ENCODE data around the gene MOK. TPM values are rescaled to one million over a fixed set of nuclear protein-coding genes. Genes with fewer than 3 reads are reported as not detected.

MOK gene
- total RNA-seq, 2 experiments from 2014 or later = 2.3 to 2.5 TPM

DNA sequence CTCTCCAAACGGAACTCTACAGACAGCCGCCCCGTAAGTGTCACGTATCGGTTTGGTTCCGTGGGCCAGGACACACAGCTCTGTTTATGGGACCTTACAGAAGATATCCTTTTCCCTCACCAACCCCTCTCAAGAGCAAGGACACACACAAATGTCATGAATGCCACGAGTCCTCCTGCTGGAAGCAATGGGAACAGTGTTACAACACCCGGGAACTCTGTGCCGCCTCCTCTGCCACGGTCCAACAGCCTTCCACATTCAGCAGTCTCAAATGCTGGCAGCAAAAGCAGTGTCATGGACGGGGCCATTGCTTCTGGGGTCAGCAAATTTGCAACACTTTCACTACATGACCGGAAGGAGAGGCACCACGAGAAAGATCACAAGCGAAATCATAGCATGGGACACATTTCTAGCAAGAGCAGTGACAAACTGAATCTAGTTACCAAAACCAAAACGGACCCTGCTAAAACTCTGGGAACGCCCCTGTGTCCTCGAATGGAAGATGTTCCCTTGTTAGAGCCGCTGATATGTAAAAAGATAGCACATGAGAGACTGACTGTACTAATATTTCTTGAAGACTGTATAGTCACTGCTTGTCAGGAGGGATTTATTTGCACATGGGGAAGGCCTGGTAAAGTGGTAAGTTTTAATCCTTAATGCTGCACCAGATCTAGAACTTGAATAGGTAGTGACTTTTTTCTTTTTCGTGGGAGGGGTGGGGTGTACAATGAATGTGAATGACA is 95.6 kb downstream of the MOK start:
- Histone ChIP-seq H3K27ac (ENCODE audit: low read depth in 1 of 2, low read length in 2 of 2) (no peak overlapping the region), H3K4me3 (ENCODE audit: low read length) (no peak overlapping the region), H3K9me3 (ENCODE audit: control insufficient read depth in 1 of 2, insufficient read depth in 1 of 2, low read length in 2 of 2) (no peaks in the 10 kb centered on the region), H3K4me1 (ENCODE audit: insufficient read depth, low read length) (no peaks in the 10 kb centered on the region), H3K36me3 (ENCODE audit: insufficient read depth, low read length) (peaks cover 72% of the 10 kb centered on the region), H3K27me3 (ENCODE audit: control insufficient read depth in 1 of 2, insufficient read depth in 2 of 2, low read length in 2 of 2) (no peaks in the 10 kb centered on the region)
- Mint-ChIP-seq H3K4me1 (ENCODE audit: low read depth) (peaks cover 2% of the 10 kb centered on the region), H3K9me3 (no peaks in the 10 kb centered on the region), H3K36me3 (ENCODE audit: low read depth) (peaks cover 58% of the 10 kb centered on the region), H3K27ac (no peak overlapping the region), H3K27me3 (no peaks in the 10 kb centered on the region), H3K4me3 (no peak overlapping the region)
- ATAC-seq (ENCODE audit: poor library complexity) (no peak), DNase-seq (no peak)
- intact Hi-C loops (cut with DNase I, micrococcal nuclease) = no loop called here
- CTCF ChIA-PET = no interaction called here
- POLR2A ChIA-PET = no interaction called here
- TF ChIP-seq, protein P1, sequence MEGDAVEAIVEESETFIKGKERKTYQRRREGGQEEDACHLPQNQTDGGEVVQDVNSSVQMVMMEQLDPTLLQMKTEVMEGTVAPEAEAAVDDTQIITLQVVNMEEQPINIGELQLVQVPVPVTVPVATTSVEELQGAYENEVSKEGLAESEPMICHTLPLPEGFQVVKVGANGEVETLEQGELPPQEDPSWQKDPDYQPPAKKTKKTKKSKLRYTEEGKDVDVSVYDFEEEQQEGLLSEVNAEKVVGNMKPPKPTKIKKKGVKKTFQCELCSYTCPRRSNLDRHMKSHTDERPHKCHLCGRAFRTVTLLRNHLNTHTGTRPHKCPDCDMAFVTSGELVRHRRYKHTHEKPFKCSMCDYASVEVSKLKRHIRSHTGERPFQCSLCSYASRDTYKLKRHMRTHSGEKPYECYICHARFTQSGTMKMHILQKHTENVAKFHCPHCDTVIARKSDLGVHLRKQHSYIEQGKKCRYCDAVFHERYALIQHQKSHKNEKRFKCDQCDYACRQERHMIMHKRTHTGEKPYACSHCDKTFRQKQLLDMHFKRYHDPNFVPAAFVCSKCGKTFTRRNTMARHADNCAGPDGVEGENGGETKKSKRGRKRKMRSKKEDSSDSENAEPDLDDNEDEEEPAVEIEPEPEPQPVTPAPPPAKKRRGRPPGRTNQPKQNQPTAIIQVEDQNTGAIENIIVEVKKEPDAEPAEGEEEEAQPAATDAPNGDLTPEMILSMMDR (IDR thresholded peaks at IDR 0.05) = no peak

DNA sequence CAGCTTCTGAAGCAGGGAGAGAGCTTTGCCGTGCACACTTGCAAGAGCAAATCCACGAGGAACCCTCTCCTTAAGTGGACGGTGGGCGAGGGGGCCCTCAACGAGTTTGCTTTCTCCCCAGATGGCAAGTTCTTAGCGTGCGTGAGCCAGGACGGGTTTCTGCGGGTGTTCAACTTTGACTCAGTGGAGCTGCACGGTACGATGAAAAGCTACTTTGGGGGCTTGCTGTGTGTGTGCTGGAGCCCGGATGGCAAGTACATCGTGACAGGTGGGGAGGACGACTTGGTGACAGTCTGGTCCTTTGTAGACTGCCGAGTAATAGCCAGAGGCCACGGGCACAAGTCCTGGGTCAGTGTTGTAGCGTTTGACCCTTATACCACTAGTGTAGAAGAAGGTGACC is 96.2 kb downstream of the MOK start:
- POLR2A ChIA-PET = no interaction called here
- Mint-ChIP-seq H3K4me1 (ENCODE audit: low read depth) (peaks cover 7% of the 10 kb centered on the region), H3K4me3 (no peak overlapping the region), H3K36me3 (ENCODE audit: low read depth) (peaks cover 63% of the 10 kb centered on the region), H3K9me3 (no peaks in the 10 kb centered on the region), H3K27me3 (no peaks in the 10 kb centered on the region), H3K27ac (no peak overlapping the region)
- Histone ChIP-seq H3K27me3 (ENCODE audit: control insufficient read depth in 1 of 2, insufficient read depth in 2 of 2, low read length in 2 of 2) (no peaks in the 10 kb centered on the region), H3K4me3 (ENCODE audit: low read length) (no peak overlapping the region), H3K36me3 (ENCODE audit: insufficient read depth, low read length) (peaks cover 79% of the 10 kb centered on the region), H3K9me3 (ENCODE audit: control insufficient read depth in 1 of 2, insufficient read depth in 1 of 2, low read length in 2 of 2) (no peaks in the 10 kb centered on the region), H3K4me1 (ENCODE audit: insufficient read depth, low read length) (no peaks in the 10 kb centered on the region), H3K27ac (ENCODE audit: low read depth in 1 of 2, low read length in 2 of 2) (no peak overlapping the region)
- CTCF ChIA-PET = no interaction called here
- DNase-seq (no peak), ATAC-seq (ENCODE audit: poor library complexity) (no peak)
- intact Hi-C loops (cut with DNase I, micrococcal nuclease) = no loop called here
- TF ChIP-seq, protein P1 (IDR thresholded peaks at IDR 0.05) = no peak

DNA sequence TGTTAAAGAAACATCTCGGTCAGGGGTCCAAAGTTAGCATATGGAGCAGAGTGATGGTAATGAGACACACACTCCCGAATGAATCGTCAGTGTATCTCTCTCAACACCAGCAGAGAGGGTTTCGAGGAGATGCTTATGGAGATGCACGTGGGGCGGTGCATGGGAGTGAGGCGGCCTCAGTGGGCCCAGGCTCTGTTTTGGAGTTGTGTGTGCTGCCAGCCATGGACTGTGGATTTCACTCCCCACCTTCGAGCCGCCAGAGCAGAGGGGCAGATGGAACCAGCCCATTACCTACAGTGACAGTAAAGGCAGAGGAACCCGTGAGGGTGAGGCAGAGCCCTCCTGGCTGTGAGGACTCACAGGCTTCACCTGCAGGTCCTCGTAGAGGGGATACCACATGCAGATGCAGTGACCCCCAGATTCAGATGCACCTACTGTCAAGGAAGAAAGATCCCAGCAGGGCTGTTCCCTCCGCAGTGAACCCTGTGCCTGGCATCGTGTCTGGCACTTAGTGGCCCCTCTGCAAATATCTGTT is 97.1 kb downstream of the MOK start:
- Mint-ChIP-seq H3K4me3 (no peak overlapping the region), H3K36me3 (ENCODE audit: low read depth) (peaks cover 71% of the 10 kb centered on the region), H3K9me3 (no peaks in the 10 kb centered on the region), H3K4me1 (ENCODE audit: low read depth) (peaks cover 7% of the 10 kb centered on the region), H3K27me3 (no peaks in the 10 kb centered on the region), H3K27ac (no peak overlapping the region)
- Histone ChIP-seq H3K9me3 (ENCODE audit: control insufficient read depth in 1 of 2, insufficient read depth in 1 of 2, low read length in 2 of 2) (no peaks in the 10 kb centered on the region), H3K4me1 (ENCODE audit: insufficient read depth, low read length) (no peaks in the 10 kb centered on the region), H3K27ac (ENCODE audit: low read depth in 1 of 2, low read length in 2 of 2) (no peak overlapping the region), H3K36me3 (ENCODE audit: insufficient read depth, low read length) (peaks cover 82% of the 10 kb centered on the region), H3K27me3 (ENCODE audit: control insufficient read depth in 1 of 2, insufficient read depth in 2 of 2, low read length in 2 of 2) (no peaks in the 10 kb centered on the region), H3K4me3 (ENCODE audit: low read length) (no peak overlapping the region)
- ATAC-seq (ENCODE audit: poor library complexity) = no peak
- TF ChIP-seq, protein P1 (IDR thresholded peaks at IDR 0.05) = no peak
- intact Hi-C loops (cut with DNase I, micrococcal nuclease) = no loop called here
- CTCF ChIA-PET = no interaction called here
- DNase-seq = no peak
- POLR2A ChIA-PET = no interaction called here
